H1 (cell line): ENCODE measurements around the gene RAD23B. TPM values are rescaled to one million over a fixed set of nuclear protein-coding genes. Genes with fewer than 3 reads are reported as not detected.

ENCODE experiments used
- CTCF ChIA-PET: fragments of 300-600 bp; sonication (Branson Sonifier 250); formaldehyde crosslinking; loops from one replicate; lab custom pipeline; 2021; ENCODE audit not compliant: partially characterized antibody; lab: Charles Lee
- POLR2A ChIA-PET: fragments of 300-600 bp; sonication (Branson Sonifier 250); formaldehyde crosslinking; loops from one replicate; lab custom pipeline; 2021; ENCODE audit warnings: inconsistent platforms; ENCODE audit not compliant: partially characterized antibody; lab: Charles Lee
- DNase-seq, 2 experiments: peaks; one replicate each; pipeline versions ENCODE4 v3.0.0 to v3.0.0-alpha.2; 2010 to 2022; ENCODE audit warnings: low spot score in 2 of 2, low read depth in 1 of 2, mixed read lengths in 1 of 2
- FAIRE-seq: peaks from 2 replicates; lab custom pipeline; 2011; peaks lifted over from hg19 to GRCh38; lab: Jason Lieb, UNC
- H2AFZ ChIP-seq: 2 replicates; pipeline ENCODE4 v1.8.1; 2012; ENCODE audit warnings: low read length, inconsistent platforms
- H2AK5ac ChIP-seq: 2 replicates; pipeline ENCODE4 v1.6.1; 2013; ENCODE audit warnings: low read depth, low read length
- H2BK120ac ChIP-seq: replicated peaks from 2 replicates; pipeline ENCODE3; 2013; ENCODE audit warnings: low read depth, low read length, inconsistent platforms
- H2BK12ac ChIP-seq: 2 replicates; pipeline ENCODE4 v1.6.1; 2013; ENCODE audit warnings: low read depth, low read length
- H2BK15ac ChIP-seq: 2 replicates; pipeline ENCODE4 v1.6.1; 2013; ENCODE audit warnings: low read length
- H2BK20ac ChIP-seq: 2 replicates; pipeline ENCODE4 v1.6.1; 2013; ENCODE audit warnings: low read length
- H2BK5ac ChIP-seq: 2 replicates; pipeline ENCODE4 v1.6.1; 2013; ENCODE audit warnings: low read depth, low read length
- H3K14ac ChIP-seq: 2 replicates; pipeline ENCODE4 v1.6.1; 2013; ENCODE audit warnings: inconsistent platforms; ENCODE audit not compliant: insufficient read length
- H3K18ac ChIP-seq: 2 replicates; pipeline ENCODE4 v1.6.1; 2013; ENCODE audit warnings: low read length; ENCODE audit errors: extremely low read depth
- H3K23ac ChIP-seq: 2 replicates; pipeline ENCODE4 v1.6.1; 2013; ENCODE audit warnings: inconsistent platforms; ENCODE audit not compliant: insufficient read length
- H3K23me2 ChIP-seq: 2 replicates; pipeline ENCODE4 v1.6.1; 2013; ENCODE audit warnings: low read depth, low read length
- H3K27ac ChIP-seq: 2 replicates; pipeline ENCODE4 v1.6.1; 2011; ENCODE audit warnings: low read depth, low read length, inconsistent platforms
- H3K27me3 ChIP-seq, 4 experiments: replicated peaks in 1 of 4; 1 replicate in 1 of 4; 2 replicates in 3 of 4; pipeline versions ENCODE4 v1.6.1 to v1.8.1; 2011 to 2013; ENCODE audit warnings: low read length in 3 of 4, mild to moderate bottlenecking in 3 of 4, inconsistent platforms in 2 of 4, mixed read lengths in 2 of 4, moderate library complexity in 1 of 4; ENCODE audit not compliant: control insufficient read depth in 3 of 4, insufficient read depth in 3 of 4; ENCODE audit errors: extremely low read depth in 1 of 4
- H3K36me3 ChIP-seq, 4 experiments: 2 replicates each; pipeline versions ENCODE4 v1.6.1 to v1.8.1; 2011 to 2013; ENCODE audit warnings: mild to moderate bottlenecking in 4 of 4, low read length in 3 of 4, moderate library complexity in 2 of 4, control low read depth in 1 of 4, inconsistent platforms in 1 of 4; ENCODE audit not compliant: insufficient read depth in 4 of 4, control insufficient read depth in 2 of 4
- H3K4ac ChIP-seq: replicated peaks from 2 replicates; pipeline ENCODE3; 2013; ENCODE audit warnings: low read length, low read depth, mixed read lengths, inconsistent platforms; ENCODE audit not compliant: insufficient read length
- H3K4me1 ChIP-seq, 4 experiments: replicated peaks in 1 of 4; 1 replicate in 1 of 4; 2 replicates in 3 of 4; pipeline versions ENCODE4 v1.6.1 to v1.8.1; 2011 to 2013; ENCODE audit warnings: low read length in 3 of 4, inconsistent platforms in 2 of 4, mixed read lengths in 1 of 4; ENCODE audit not compliant: insufficient read depth in 4 of 4, control insufficient read depth in 3 of 4
- H3K4me2 ChIP-seq, 2 experiments: 2 replicates each; pipeline versions ENCODE4 v1.6.1 to v1.8.1; 2011 to 2013; ENCODE audit warnings: low read depth in 2 of 2, low read length in 2 of 2, control low read depth in 1 of 2, inconsistent platforms in 1 of 2, mild to moderate bottlenecking in 1 of 2; ENCODE audit not compliant: insufficient read depth in 1 of 2
- H3K4me3 ChIP-seq, 4 experiments: fragments of 200-600, 300-600 bp in 1 of 4; sonication (generic), shearing (Covaris generic), sonication (Bioruptor Twin) in 1 of 4; 2 replicates each; pipeline versions ENCODE4 v1.5.1 to v1.8.1; 2011 to 2016; ENCODE audit warnings: low read length in 4 of 4, low read depth in 3 of 4, control low read depth in 2 of 4, inconsistent platforms in 2 of 4, mild to moderate bottlenecking in 2 of 4, mixed read lengths in 1 of 4, moderate library complexity in 1 of 4; ENCODE audit not compliant: insufficient read depth in 2 of 4; ENCODE audit errors: extremely low read depth in 1 of 4
- H3K56ac ChIP-seq: replicated peaks from 2 replicates; pipeline ENCODE3; 2013; ENCODE audit warnings: low read depth, mild to moderate bottlenecking, mixed read lengths, low read length, inconsistent platforms; ENCODE audit not compliant: insufficient read length
- H3K79me1 ChIP-seq: 2 replicates; pipeline ENCODE4 v1.6.1; 2013; ENCODE audit warnings: low read depth, low read length, control low read depth
- H3K79me2 ChIP-seq, 2 experiments: 2 replicates each; pipeline versions ENCODE4 v1.6.1 to v1.8.1; 2012 to 2013; ENCODE audit warnings: low read length in 2 of 2, mild to moderate bottlenecking in 2 of 2, inconsistent platforms in 1 of 2; ENCODE audit not compliant: insufficient read depth in 2 of 2, control insufficient read depth in 1 of 2
- H3K9ac ChIP-seq, 4 experiments: replicated peaks in 1 of 4; 1 replicate in 1 of 4; 2 replicates in 3 of 4; pipeline versions ENCODE4 v1.6.1 to v1.8.1; 2011 to 2013; ENCODE audit warnings: low read depth in 3 of 4, low read length in 3 of 4, control low read depth in 2 of 4, mild to moderate bottlenecking in 2 of 4, moderate library complexity in 2 of 4, inconsistent platforms in 1 of 4; ENCODE audit errors: extremely low read depth in 1 of 4
- H3K9me3 ChIP-seq, 2 experiments: 2 replicates each; pipeline versions ENCODE4 v1.6.1 to v1.8.1; 2012 to 2013; ENCODE audit warnings: mild to moderate bottlenecking in 2 of 2, moderate library complexity in 2 of 2, control low read depth in 1 of 2, inconsistent platforms in 1 of 2, low read depth in 1 of 2, low read length in 1 of 2, mixed read lengths in 1 of 2; ENCODE audit not compliant: insufficient read depth in 2 of 2
- H4K20me1 ChIP-seq, 2 experiments: replicated peaks in 1 of 2; 2 replicates each; pipeline versions ENCODE3 to v1.8.1; 2011 to 2013; ENCODE audit warnings: inconsistent platforms in 2 of 2, low read length in 2 of 2, mild to moderate bottlenecking in 1 of 2; ENCODE audit not compliant: insufficient read depth in 2 of 2, control insufficient read depth in 1 of 2
- H4K5ac ChIP-seq: 2 replicates; pipeline ENCODE4 v1.6.1; 2013; ENCODE audit warnings: low read length, low read depth, mixed read lengths, inconsistent platforms; ENCODE audit not compliant: insufficient read length
- H4K8ac ChIP-seq: 2 replicates; pipeline ENCODE4 v1.8.0; 2013; ENCODE audit warnings: mild to moderate bottlenecking, moderate library complexity, low read length, inconsistent platforms; ENCODE audit not compliant: insufficient read depth; ENCODE audit errors: extremely low read depth
- H4K91ac ChIP-seq: replicated peaks from 2 replicates; pipeline ENCODE3; 2013; ENCODE audit warnings: low read length, mixed read lengths, inconsistent platforms; ENCODE audit not compliant: insufficient read length
- NRF1 ChIP-seq: IDR thresholded peaks from 2 replicates; pipeline ENCODE4 v1.6.1; 2011; ENCODE audit warnings: mild to moderate bottlenecking, low read depth, low read length, improper control_type of control experiment
- POU5F1 ChIP-seq: IDR thresholded peaks from 2 replicates; pipeline ENCODE4 v1.6.1; 2011; ENCODE audit warnings: low read depth, mild to moderate bottlenecking, low read length, moderate library complexity
- RBBP5 ChIP-seq: IDR thresholded peaks from 2 replicates; pipeline ENCODE4 v1.7.1; 2012; ENCODE audit warnings: low read depth, mild to moderate bottlenecking, inconsistent platforms, low read length, moderate library complexity, borderline replicate concordance
- SIN3A ChIP-seq, 2 experiments: IDR thresholded peaks in 1 of 2; conservative IDR thresholded peaks in 1 of 2; 2 replicates each; pipeline ENCODE4 v1.6.1; 2011 to 2012; ENCODE audit warnings: low read length in 2 of 2, improper control_type of control experiment in 1 of 2, low read depth in 1 of 2, mild to moderate bottlenecking in 1 of 2
- WGBS, 2 experiments: shearing (Covaris generic) in 1 of 2; methylation state at CpG; one replicate each; pipeline versions ENCODE4 v1.1.6 to v1.1.7; 2013 to 2015; ENCODE audit warnings: low lambda C conversion rate in 2 of 2, mixed read lengths in 2 of 2, inconsistent platforms in 1 of 2, low coverage in 1 of 2, missing lambda C conversion rate in 1 of 2; ENCODE audit not compliant: insufficient replicate concordance in 2 of 2, insufficient coverage in 1 of 2, insufficient read length in 1 of 2; ENCODE audit errors: extremely low coverage in 1 of 2, missing lambda C conversion rate in 1 of 2; 5-methylcytosine and 5-hydroxymethylcytosine counted together
- polyA plus RNA-seq, 7 experiments: library from polyadenylated mRNA; depleted of rRNA in 3 of 7; stranded (reverse) in 5 of 7; unstranded in 2 of 7; fragments of >200 nt in 5 of 7; fragments of 200-250 nt in 2 of 7; gene quantifications; 1 replicate in 5 of 7; 2 replicates in 1 of 7; 4 replicates in 1 of 7; pipeline versions ENCODE4 v1.2.1 to v1.2.3, GENCODE V29; 2011 to 2013; ENCODE audit warnings: missing spikeins in 2 of 7, mixed read lengths in 2 of 7
- total RNA-seq: library from RNA; stranded (reverse); fragmentation: NEBNext Ultra II Directional; extraction: Animal tissue kit (Norgen Biotek cat#: 25700); gene quantifications from 2 replicates; pipeline ENCODE4 v1.2.1, GENCODE V29; 2021

Gene RAD23B
- total and polyA plus RNA-seq, 2 of the 8 experiments (the other 6 are each of a cell fraction or from before 2014, with no cell fraction given), result 97.1 to 165 TPM

GRCh38 chr9:107263289-107263688, 19.8 kb upstream of the RAD23B start:
- no peak overlapping the region for H2BK5ac ChIP-seq
- no peak overlapping the region for H4K91ac ChIP-seq
- no peak overlapping the region for H3K4me2 ChIP-seq
- no peak overlapping the region for H3K56ac ChIP-seq
- H3K14ac ChIP-seq, result no peak overlapping the region
- ChIA-PET POLR2A (no interaction called here), CTCF (interaction anchor here (1.0 kb wide), 1 partner anchor 88 kb away, joined by 3 read pairs; no protein-coding TSS in a partner anchor)
- no peak overlapping the region for H2BK12ac ChIP-seq
- no peak for DNase-seq
- H3K23me2 ChIP-seq, result no peaks in the 10 kb centered on the region
- no peak overlapping the region for H2AFZ ChIP-seq
- H3K9me3 ChIP-seq, result no peaks in the 10 kb centered on the region
- H3K9ac ChIP-seq, result no peak overlapping the region
- H3K4me1 ChIP-seq, result no peaks in the 10 kb centered on the region
- no peaks in the 10 kb centered on the region for H3K36me3 ChIP-seq
- H4K8ac ChIP-seq, result no peak overlapping the region
- no peak overlapping the region for H2BK20ac ChIP-seq
- H3K18ac ChIP-seq, result no peak overlapping the region
- TF ChIP-seq POU5F1, result no peak
- no peak for TF ChIP-seq NRF1
- TF ChIP-seq RBBP5, result no peak
- no peak for TF ChIP-seq SIN3A (conservative IDR thresholded peaks at IDR 0.05 in 1 of 2, IDR thresholded peaks at IDR 0.05 in 1 of 2; ENCODE audit: low read depth in 1 of 2, low read length in 2 of 2)
- WGBS, 2 experiments, result 83% methylated on average over 2 of the region's 2 CpGs; no CpG with 5 or more reads in 1 of the 2 experiments
- H3K23ac ChIP-seq, result no peak overlapping the region
- no peaks in the 10 kb centered on the region for H4K20me1 ChIP-seq
- no peak overlapping the region for H2BK120ac ChIP-seq
- H2BK15ac ChIP-seq, result no peak overlapping the region
- no peak overlapping the region for H3K4me3 ChIP-seq
- no peak overlapping the region for H4K5ac ChIP-seq
- H3K79me2 ChIP-seq, result no peaks in the 10 kb centered on the region
- no peak overlapping the region for H3K4ac ChIP-seq
- no peaks in the 10 kb centered on the region for H3K27me3 ChIP-seq
- H3K27ac ChIP-seq, result no peak overlapping the region
- no peaks in the 10 kb centered on the region for H3K79me1 ChIP-seq
- no peak for FAIRE-seq
- no peak overlapping the region for H2AK5ac ChIP-seq
